T follicular helper cell (primary cell): ENCODE results near the gene EXOC6B.
"Not testable (repeated sequence)": the region's sequence is repeated elsewhere in the genome, so short reads cannot be mapped to it uniquely, and the experiment has no call there.

Experiments used
- DNase-seq: peaks from one replicate; pipeline ENCODE4 v3.0.0-alpha.2; 2020; ENCODE audit warnings: low read depth

EXOC6B gene

DNA sequence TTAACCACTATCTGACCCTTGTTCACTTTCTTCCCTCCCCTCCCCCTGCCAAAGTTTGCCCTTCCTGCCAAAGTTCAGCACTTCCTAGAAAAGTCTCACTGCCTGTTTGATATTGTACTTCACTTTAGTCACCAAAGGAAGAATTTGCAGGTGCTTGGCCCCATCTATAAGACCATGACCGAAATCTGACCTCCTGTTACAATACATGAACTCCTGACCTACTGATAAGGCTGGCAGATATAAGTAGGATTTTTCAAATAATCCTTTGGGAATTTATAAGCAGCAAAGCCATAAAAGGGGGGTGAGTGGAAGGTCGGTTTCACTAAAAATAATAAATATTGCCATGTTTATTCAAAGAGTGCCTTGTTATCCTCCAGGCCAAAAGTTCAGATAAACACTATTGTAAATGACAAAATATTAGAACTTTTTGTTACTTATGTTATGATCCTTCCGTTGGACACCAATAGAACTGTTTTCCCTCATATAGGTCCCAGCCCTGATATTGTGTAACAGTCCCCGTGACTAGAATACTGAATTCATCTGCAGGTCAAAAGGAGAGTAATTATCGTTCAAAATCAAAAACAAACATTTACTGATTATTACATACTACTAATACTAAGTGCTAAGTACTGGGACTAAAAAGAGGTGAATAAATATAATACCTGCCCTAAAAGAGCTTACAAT lies 277.6 kb downstream of the EXOC6B start:
- DNase-seq = no peak

DNA sequence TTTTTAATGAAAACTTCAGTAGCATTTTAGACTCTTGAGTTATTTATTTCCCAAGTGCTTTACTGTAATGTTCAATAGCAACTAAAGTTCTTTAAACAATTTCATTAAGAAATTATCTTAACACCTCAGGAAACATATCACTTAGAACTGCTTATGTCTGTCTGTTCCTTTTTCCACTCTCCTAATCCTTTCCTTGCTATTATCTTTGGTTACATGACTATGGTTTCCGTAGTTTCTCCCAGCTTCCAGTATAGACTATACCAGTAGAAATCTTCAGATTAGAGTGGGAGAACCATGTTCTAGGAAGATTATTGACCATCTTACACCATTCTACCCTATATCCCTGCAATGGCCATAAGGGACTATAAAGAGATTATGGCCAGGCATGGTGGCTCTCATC lies 280.0 kb downstream of the EXOC6B start:
- no peak for DNase-seq

DNA sequence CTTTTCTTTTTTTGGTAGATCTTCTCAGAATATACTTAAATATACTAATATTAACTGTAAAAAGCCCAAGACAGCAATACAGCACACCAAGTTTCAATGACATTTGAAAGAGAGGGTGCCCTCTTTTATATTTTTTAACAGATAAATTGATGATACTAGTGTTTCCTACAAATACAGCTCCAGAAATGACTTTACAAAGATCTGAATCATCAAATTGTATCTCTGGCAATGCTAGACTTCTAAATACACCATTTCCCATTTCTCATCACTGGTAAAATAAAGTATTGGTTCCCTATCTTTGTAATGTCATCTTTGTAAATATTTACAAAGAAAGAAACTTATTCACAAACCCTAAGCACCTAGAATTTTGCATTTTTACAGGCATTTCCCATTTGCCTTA lies 281.3 kb downstream of the EXOC6B start:
- DNase-seq = no peak

DNA sequence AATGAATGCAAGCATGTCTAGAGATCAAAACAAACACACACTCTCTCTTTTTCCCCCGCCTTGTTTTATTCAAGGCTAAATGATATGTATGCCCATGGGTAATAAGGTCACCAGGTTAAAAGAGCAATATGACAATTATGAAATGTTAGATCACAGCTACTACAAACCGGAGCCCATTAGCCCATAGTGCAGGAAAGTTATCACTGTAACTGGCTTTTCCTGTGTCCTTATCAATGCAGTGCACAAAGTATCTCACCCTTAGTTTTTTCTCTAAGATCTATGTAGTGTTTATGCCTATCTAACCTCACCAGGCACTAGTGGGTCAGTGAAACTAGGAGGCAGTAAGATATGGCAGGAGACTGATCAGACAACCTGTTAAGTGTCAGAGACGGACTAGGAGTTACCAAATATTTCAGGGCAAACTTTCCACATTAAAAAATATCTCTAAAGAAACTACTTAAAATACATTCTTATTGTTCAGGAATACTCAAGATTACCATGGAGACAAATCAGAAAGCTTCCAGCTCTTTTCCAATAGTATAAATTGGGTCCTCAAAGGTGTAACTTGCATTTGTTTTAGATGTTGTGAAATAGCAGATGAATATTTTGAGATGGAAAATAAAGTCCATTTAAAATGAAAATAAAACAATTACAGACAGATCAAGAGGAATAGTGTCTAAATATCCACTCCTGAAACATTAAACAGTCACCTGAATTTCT lies 282.2 kb downstream of the EXOC6B start:
- no peak for DNase-seq

DNA sequence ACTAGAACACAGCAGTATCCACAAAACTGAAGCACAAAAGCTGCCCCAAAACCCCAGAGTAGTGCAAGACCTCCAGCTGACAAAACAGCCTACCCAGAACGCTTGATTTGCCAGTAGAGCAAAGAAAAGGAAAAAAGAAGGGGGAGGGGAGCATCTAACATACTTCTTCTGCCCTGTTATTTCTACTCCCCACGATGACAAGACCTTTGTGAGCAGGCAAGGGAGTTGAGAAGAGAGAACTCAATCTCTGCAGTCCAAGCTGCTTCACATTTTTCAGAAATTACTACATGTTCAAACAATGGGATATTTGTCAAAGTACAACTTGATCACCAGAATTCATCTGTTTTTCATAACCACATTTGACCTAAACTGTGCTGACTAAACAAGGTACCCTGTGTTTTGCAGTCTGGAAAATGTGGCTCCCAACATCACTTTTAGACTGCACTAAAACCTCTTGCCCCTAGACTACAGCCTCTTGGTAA lies 286.7 kb downstream of the EXOC6B start:
- no peak for DNase-seq

DNA sequence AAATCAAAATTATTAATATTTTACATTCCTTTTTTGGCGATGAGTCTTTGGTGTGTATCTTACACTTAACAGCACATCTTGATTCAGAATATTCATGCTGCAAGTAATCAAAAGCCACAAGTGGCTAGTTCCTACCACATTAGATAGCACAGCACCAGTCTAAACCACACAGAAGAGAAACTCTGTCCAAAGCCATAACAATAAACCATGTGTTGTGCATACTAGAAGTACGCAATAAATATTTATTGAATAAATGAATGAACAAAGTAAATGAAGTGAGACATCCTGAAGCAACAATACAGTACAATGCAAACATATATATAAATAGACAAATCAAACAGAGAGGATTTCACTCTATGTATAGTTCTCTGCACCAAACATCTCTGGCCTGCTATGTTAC lies 287.3 kb downstream of the EXOC6B start:
- no peak for DNase-seq

DNA sequence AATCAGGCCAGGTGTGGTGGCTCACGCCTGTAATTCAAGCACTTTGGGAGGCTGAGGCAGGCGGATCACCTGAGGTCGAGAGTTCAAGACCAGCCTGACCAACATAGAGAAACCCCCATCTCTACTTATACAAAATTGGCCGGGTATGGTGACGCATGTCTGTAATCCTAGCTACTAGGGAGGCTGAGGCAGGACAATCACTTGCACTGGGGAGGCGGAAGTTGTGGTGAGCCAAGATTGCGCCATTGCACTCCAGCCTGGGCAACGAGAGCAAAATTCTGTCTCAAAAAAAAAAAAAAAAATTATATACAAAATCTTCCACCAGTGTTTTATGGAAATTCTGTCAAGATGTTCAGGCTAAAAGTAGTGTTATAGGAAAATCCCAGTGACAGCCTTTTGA lies 290.2 kb downstream of the EXOC6B start:
- DNase-seq = not testable (repeated sequence)

DNA sequence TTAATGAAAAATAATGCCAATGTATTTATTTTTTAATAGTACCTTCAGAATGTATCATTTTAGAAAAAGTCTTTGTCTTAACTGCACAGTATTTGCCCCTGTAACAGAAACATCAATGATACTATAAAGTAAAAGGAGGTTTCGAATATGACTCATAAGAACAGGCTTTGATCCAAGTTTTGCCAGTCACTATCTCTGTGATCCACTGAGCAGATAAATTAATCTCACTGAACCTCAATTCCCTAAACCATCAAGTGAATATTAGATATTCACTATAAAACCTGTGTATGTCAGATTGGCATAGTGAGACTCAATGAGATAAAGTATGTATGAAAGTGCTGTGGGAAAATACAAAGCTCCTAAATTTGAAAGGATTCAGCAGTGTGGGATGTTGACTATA lies 292.1 kb downstream of the EXOC6B start:
- no peak for DNase-seq

DNA sequence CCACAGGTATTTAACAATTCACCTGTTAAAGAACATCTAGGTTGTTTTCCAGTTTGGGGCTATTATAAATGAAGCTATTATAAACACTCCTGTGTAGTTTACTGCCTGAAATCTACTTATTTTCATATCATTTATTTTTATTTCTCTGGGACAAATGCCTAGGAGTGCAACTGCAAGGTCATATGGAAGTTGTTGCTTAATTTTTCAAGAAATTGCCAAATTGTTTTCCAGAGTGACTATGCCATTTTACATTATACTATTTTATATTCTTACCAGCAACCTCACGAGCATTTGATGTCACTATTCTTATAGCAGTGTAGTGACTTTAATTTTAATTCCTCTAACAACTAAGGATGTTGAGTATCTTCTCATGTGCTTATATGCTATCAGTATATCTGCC lies 298.4 kb downstream of the EXOC6B start:
- DNase-seq = no peak

DNA sequence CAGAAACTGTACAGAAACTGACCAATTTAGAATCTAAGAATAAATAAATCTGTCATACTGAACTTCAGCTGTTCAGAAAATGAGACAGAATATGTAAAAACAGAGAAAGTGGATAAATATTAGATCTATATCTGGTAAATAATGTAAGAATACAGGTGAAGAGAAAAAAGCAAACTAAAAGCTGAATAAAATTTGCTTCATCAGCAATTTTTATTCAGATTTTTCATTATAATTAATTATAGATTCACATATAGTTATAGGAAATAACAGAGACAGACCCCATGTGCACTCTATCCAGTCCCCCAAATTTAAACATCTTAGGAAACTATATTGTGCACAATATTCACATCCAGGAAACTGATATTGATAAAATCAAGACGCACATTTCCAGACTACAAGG lies 299.2 kb downstream of the EXOC6B start:
- no peak for DNase-seq

DNA sequence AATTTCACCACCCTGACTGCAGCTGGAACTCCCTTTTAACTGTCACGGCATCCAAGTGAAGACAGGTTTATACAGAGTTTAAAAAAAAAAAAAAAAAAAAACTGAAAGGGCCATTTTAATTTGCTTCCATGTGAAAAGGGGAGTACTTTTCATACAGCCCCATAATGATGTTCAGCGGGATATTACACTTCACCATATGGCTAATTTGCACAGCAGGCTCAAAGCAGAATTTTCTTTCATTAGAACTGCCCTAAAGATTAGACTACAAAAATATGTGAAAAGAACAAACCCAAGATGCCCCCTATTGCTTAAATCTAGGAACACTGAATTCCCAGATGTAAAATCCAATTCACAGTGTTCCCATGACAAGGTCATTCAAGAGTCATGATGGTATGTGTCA lies 301.8 kb downstream of the EXOC6B start:
- DNase-seq = no peak

DNA sequence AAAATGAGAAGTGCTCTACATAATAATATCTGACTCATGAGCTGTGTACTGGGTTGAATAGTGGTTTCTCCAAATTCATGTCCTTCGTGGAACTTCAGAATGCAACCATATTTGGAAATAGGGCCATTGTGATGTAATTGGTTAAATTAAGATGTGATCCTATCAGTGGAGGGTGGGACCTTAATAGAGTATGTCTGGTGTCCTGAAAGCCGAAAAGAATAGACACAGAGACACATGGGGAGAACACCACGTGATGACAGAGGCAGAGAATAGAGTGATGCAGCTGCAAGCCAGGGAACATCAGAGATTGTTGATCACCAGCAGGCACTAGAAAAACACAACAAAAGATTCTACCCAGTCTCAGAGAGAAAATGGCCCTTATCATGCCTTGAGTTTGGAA lies 310.1 kb downstream of the EXOC6B start:
- DNase-seq = no peak

DNA sequence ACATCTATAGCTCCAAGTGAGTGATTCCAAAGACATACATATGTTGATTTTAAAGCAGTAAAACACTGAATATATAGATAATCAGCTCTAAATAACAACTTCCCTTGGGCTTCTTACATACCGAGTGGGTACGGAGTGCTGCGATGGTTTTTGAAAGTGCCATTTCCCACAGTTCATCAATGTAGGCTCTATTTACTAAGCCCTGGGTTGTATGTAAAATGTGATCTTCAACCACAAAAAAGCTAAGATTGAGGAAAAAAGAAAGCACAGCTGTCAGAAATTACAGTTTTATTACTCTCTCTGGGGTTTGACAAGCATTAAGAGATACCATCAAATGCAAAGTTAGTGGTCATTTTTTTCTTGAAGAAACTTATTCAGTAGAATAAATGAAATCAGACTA lies 312.8 kb downstream of the EXOC6B start:
- DNase-seq = no peak

DNA sequence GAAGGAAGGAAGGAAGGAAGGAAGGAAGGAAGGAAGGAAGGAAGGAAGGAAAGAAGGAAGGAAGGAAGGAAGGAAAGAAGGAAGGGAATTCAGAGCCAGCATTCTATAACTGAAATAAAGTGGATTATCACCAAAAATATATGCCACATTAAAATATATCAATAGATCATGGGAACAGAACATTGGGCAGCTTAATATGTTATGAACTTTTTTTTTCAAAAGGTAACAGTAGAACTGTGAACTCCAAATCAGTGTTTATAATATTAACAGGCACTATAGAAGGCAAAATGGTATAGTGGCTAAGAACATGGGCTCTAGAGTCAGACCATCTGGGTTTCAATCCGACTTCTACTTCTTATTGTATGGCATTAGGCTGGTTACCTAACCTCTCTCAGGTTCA lies 313.5 kb downstream of the EXOC6B start:
- no peak for DNase-seq

DNA sequence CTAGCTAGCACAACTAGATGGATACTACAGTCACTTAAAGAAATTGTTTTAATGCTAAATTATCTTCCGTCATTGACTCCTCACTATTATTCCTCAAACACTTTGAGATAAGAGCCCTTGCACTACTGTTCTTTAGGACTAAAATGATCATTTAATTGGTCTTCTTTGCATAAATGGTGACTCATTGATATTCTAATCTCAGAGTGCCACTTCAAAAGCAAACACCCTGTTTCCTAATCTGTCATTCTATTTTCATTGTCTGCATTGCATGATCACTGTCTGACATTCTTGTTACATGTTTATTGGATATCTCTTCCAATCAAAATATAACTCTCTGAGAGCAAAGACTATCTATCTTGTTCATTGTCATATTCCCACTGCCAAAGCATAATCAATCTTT lies 313.9 kb downstream of the EXOC6B start:
- DNase-seq = no peak

DNA sequence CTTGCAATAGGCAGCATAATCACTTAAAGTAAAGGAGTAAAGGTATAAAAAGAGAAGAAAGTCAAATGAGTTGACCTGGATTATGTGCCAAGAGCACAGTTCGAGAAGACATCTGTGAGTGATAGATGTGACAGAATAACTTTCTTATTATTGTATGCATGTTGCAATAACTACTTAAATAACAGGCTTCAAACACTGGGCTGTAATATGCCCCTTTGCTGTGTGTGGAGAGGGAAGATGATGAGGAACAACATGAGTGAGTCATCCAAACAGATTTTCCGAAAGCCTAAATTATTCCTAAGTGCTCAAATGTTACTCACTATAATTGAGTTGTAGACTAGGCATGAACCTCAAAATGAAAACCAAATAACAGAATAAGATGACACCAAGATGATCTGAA lies 328.1 kb downstream of the EXOC6B start:
- no peak for DNase-seq

DNA sequence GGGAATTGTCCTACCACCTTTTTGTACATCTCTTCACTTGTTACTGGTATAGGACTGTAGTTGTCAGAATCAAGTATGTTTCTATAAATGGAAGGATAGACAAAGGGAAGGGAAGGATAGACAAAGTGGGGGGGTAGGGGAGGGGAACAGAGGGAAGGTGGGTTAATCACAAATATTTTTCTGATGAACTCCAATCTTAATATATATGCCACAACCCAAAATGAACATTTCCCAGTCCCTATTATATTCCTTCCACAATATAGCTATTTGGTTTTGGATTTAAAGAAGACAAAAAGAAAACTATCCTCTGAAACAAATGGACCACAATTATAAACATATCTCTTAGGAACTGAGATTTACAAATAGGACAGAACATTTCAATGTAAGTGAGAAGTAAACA lies 329.4 kb downstream of the EXOC6B start:
- no peak for DNase-seq

DNA sequence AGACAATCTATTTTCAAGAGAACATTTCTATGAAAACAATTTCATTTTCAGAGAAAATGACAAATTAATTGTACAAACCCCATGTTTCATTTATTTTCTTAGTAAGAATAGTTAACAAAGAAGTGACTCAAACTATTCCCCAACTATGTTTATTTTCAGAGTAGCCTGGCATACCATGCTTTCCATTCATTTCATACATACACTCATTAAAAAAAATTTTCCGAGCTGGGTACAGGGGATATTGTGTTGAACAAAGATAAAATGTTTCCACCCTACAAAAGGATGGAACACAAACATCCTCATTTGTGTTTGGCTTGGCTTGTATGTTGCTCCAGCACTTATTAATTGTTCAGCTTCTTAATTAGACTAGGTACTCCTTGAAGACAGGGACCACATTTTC lies 331.4 kb downstream of the EXOC6B start:
- no peak for DNase-seq

DNA sequence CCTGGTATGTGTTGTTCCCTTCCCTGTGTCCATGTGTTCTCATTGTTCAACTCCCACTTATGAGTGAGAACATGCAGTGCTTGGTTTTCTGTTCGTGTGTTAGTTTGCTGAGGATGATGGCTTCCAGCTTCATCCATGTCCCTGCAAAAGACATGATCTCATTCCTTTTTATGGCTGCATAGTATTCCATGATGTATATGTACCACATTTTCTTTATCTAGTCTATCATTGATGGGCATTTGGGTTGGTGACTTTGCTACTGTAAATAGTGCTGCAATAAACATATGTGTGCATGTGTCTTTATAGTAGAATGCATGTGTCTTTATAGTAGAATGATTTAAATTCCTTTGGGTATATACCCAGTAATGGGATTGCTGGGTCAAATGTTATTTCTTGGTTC lies 341.2 kb downstream of the EXOC6B start:
- not testable (repeated sequence) for DNase-seq

DNA sequence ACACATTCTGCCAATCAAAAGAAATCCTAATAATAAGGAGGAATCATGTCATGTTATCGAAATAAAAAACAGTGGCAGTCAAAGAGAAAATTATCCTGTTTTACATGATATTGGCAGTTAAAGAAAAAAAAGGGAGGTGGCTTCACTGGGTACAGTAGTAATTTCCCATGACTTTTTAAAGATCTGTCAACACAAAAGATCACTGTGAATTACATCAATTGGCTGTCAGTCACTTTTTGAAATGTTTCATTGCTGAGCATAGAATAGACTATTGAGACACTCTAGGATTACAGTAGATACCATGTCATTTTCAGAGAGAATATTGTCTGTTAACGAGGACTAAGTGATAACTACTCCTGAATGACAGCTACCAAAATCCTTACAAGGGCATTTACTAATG lies 342.5 kb downstream of the EXOC6B start:
- no peak for DNase-seq

DNA sequence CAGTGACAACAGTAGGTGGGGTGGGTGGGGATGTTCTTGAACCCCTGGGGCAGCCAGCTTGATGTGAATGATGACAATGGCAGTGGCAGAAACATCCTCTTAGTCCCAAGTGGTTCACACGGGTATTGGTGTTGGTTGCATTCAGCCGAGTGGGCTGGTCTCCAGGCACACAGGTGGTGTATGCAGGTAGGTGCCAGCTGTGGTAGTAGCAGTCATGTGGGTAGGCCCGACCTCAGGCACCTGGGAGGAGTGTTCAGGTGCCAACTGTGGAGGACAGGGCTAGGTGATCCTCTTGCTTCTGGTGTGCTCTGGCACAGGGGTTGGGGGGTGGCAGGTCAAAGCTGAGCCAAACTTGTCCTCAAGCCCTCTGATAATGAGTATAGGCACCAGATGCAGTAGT lies 350.6 kb downstream of the EXOC6B start:
- DNase-seq = no peak

DNA sequence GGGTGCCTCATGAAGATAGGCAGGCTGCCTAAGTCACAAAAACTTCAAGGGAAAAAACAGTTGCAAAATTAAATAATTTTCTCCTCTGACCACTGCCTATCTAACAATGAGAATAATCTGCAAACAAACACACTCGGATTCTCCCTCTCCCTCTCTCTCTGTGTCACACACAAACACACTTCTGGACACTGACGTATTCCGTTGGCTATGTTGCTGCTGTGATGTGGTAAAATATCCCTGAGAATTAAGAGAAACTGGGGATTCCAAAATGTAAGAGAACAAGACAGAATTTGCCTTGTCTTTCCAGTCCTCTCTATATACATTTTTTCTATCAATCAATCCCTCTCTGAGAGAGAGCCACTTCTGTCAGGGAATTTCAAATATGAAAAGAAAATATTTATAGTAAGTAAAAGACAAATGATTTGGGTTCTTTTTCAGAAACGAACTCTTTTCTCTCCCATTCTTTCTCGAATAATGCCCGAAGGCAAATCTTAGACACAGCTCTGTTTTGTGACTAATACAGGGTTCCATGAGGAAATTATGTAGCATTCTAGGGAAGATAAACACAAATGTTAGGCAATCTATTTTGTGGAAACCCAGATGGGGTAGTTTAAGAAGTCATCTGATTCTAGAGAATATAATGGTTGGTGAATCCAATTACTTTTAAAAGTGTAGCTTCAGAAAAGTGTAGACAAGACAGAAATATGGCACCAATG lies 367.9 kb downstream of the EXOC6B start:
- no peak for DNase-seq

DNA sequence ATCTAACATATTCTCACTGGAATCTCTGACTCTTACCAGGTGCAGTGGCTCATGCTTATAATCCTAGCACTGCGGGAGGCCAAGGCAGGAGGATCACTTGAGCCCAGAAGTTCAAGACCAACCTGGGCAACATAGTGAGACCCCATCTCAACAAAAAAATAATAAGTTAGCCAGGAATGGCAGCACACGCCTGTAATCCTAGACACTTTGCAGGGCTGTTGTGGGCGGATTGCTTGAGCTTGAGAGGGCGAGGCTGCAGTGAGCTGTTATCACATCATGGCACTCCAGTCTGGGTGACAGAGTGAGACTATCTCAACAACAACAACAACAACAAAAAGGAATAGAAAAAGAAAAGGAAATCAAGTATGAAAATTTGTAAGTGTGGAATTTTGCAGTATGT lies 371.6 kb downstream of the EXOC6B start:
- DNase-seq = no peak
